ENCODE results near the gene FAM216B.
"Not testable (repeated sequence)": the region's sequence is repeated elsewhere in the genome, so short reads cannot be mapped to it uniquely, and the experiment has no call there.

Gene FAM216B

GRCh38 chr13:42815681-42816080, 34.3 kb downstream of the FAM216B start:
- Histone ChIP-seq H3K4me2 (no peak overlapping the region), H3K4me3 (IDR thresholded peaks at IDR 0.05; ENCODE audit: insufficient read depth, low read depth, low read length) (no peak overlapping the region), H3K27me3 (ENCODE audit: insufficient read depth, low read depth) (no peaks in the 10 kb centered on the region), H3K9ac (no peak overlapping the region), H3K4me1 (ENCODE audit: low read depth, poor library complexity, severe bottlenecking) (peaks cover 3% of the 10 kb centered on the region), H3K27ac (no peak overlapping the region), H3K79me2 (ENCODE audit: insufficient read depth, low read depth) (no peaks in the 10 kb centered on the region), H3K36me3 (ENCODE audit: insufficient read depth) (no peaks in the 10 kb centered on the region), H2AFZ (ENCODE audit: low read depth) (no peak overlapping the region), H4K20me1 (ENCODE audit: insufficient read depth) (no peaks in the 10 kb centered on the region)
- no peak for TF ChIP-seq CTCF (conservative IDR thresholded peaks at IDR 0.05; ENCODE audit: low read depth, low read length)

GRCh38 chr13:42816538-42816937, 35.2 kb downstream of the FAM216B start:
- Histone ChIP-seq H3K27me3 (ENCODE audit: insufficient read depth, low read depth) (no peaks in the 10 kb centered on the region), H3K4me1 (ENCODE audit: low read depth, poor library complexity, severe bottlenecking) (no peaks in the 10 kb centered on the region), H3K4me2 (no peak overlapping the region), H3K79me2 (ENCODE audit: insufficient read depth, low read depth) (no peaks in the 10 kb centered on the region), H3K27ac (no peak overlapping the region), H3K36me3 (ENCODE audit: insufficient read depth) (no peaks in the 10 kb centered on the region), H3K4me3 (IDR thresholded peaks at IDR 0.05; ENCODE audit: insufficient read depth, low read depth, low read length) (no peak overlapping the region), H4K20me1 (ENCODE audit: insufficient read depth) (no peaks in the 10 kb centered on the region), H3K9ac (no peak overlapping the region), H2AFZ (ENCODE audit: low read depth) (no peak overlapping the region)
- TF ChIP-seq CTCF (conservative IDR thresholded peaks at IDR 0.05; ENCODE audit: low read depth, low read length) = peak; percentile 30; the same call in 1 of the 2 replicates

- not testable (repeated sequence) for H3K36me3 ChIP-seq (ENCODE audit: insufficient read depth); H3K4me1 ChIP-seq (ENCODE audit: low read depth, poor library complexity, severe bottlenecking); H2AFZ ChIP-seq (ENCODE audit: low read depth); H3K4me2 ChIP-seq; H4K20me1 ChIP-seq (ENCODE audit: insufficient read depth); H3K4me3 ChIP-seq (IDR thresholded peaks at IDR 0.05; ENCODE audit: insufficient read depth, low read depth, low read length); H3K27me3 ChIP-seq (ENCODE audit: insufficient read depth, low read depth); H3K79me2 ChIP-seq (ENCODE audit: insufficient read depth, low read depth); H3K9ac ChIP-seq; H3K27ac ChIP-seq
Observed at GRCh38 chr13:42819687-42820086, 38.3 kb downstream of the FAM216B start.

- H3K27ac ChIP-seq = no peak overlapping the region
- H2AFZ ChIP-seq (ENCODE audit: low read depth) = no peak overlapping the region
- no peaks in the 10 kb centered on the region for H4K20me1 ChIP-seq (ENCODE audit: insufficient read depth)
- H3K9ac ChIP-seq = no peak overlapping the region
- H3K36me3 ChIP-seq (ENCODE audit: insufficient read depth) = no peaks in the 10 kb centered on the region
- no peaks in the 10 kb centered on the region for H3K79me2 ChIP-seq (ENCODE audit: insufficient read depth, low read depth)
- no peaks in the 10 kb centered on the region for H3K4me1 ChIP-seq (ENCODE audit: low read depth, poor library complexity, severe bottlenecking)
- no peak overlapping the region for H3K4me2 ChIP-seq
- TF ChIP-seq CTCF (conservative IDR thresholded peaks at IDR 0.05; ENCODE audit: low read depth, low read length) = no peak
- no peaks in the 10 kb centered on the region for H3K27me3 ChIP-seq (ENCODE audit: insufficient read depth, low read depth)
- no peak overlapping the region for H3K4me3 ChIP-seq (IDR thresholded peaks at IDR 0.05; ENCODE audit: insufficient read depth, low read depth, low read length)
Observed at GRCh38 chr13:42820451-42820850, 39.1 kb downstream of the FAM216B start.

- H4K20me1 ChIP-seq (ENCODE audit: insufficient read depth) = no peaks in the 10 kb centered on the region
- no peak overlapping the region for H3K4me2 ChIP-seq
- TF ChIP-seq CTCF (conservative IDR thresholded peaks at IDR 0.05; ENCODE audit: low read depth, low read length) = no peak
- no peaks in the 10 kb centered on the region for H3K27me3 ChIP-seq (ENCODE audit: insufficient read depth, low read depth)
- H3K9ac ChIP-seq = no peak overlapping the region
- no peaks in the 10 kb centered on the region for H3K79me2 ChIP-seq (ENCODE audit: insufficient read depth, low read depth)
- no peaks in the 10 kb centered on the region for H3K4me1 ChIP-seq (ENCODE audit: low read depth, poor library complexity, severe bottlenecking)
- H3K36me3 ChIP-seq (ENCODE audit: insufficient read depth) = no peaks in the 10 kb centered on the region
- no peak overlapping the region for H3K27ac ChIP-seq
- no peak overlapping the region for H2AFZ ChIP-seq (ENCODE audit: low read depth)
- H3K4me3 ChIP-seq (IDR thresholded peaks at IDR 0.05; ENCODE audit: insufficient read depth, low read depth, low read length) = no peak overlapping the region
Observed at GRCh38 chr13:42821437-42821836, 40.1 kb downstream of the FAM216B start.

Measured in KMS-11 (cell line).